GM19468 (cell line): ENCODE measurements around the gene GPSM1.

Experiments used
- ATAC-seq: cut with Tn5 transposase; IDR thresholded peaks from one replicate; pipeline ENCODE4 v1.9.1; 2021; ENCODE audit warnings: mild to moderate bottlenecking, moderate library complexity, moderate number of reproducible peaks; ENCODE audit not compliant: unreplicated experiment; ENCODE audit errors: extremely low read depth

Gene GPSM1

GRCh38 chr9:136327304-136327974 is at the start of gene GPSM1:
Gene GPSM1 (plus strand): TSS chr9:136327539. CDS start chr9:136327696, 157 bp downstream.
- no peak for ATAC-seq

- no peak for ATAC-seq
These were observed 49.6 kb upstream of the GPSM1 start for GRCh38 chr9:136277746-136278145.

GRCh38 chr9:136278221-136278620 is 49.1 kb upstream of the GPSM1 start:
- ATAC-seq = no peak

- ATAC-seq = no peak
These were observed 48.4 kb upstream of the GPSM1 start for GRCh38 chr9:136278894-136279293.

GRCh38 chr9:136279471-136279870 is 47.9 kb upstream of the GPSM1 start:
- no peak for ATAC-seq

- no peak for ATAC-seq
These were observed 46.6 kb upstream of the GPSM1 start for GRCh38 chr9:136280535-136281315.

GRCh38 chr9:136281421-136282271 is 45.7 kb upstream of the GPSM1 start:
- no peak for ATAC-seq

- ATAC-seq = no peak
These were observed 45.0 kb upstream of the GPSM1 start for GRCh38 chr9:136282272-136282861.

- ATAC-seq = no peak
These were observed 43.8 kb upstream of the GPSM1 start for GRCh38 chr9:136283291-136284235.

GRCh38 chr9:136284311-136284710 is 43.0 kb upstream of the GPSM1 start:
- ATAC-seq = no peak

GRCh38 chr9:136284951-136285350 is 42.4 kb upstream of the GPSM1 start:
- ATAC-seq = no peak

- ATAC-seq = no peak
These were observed 41.6 kb upstream of the GPSM1 start for GRCh38 chr9:136285501-136286358.

- ATAC-seq = no peak
These were observed 40.9 kb upstream of the GPSM1 start for GRCh38 chr9:136286359-136286986.

- no peak for ATAC-seq
These were observed 40.4 kb upstream of the GPSM1 start for GRCh38 chr9:136286987-136287379.

GRCh38 chr9:136287960-136288753 is 39.2 kb upstream of the GPSM1 start:
- ATAC-seq = no peak

- no peak for ATAC-seq
These were observed 37.5 kb upstream of the GPSM1 start for GRCh38 chr9:136289651-136290507.
